EH (cell line): ENCODE measurements around the gene DBNDD1.
"Not testable (repeated sequence)": the region's sequence is repeated elsewhere in the genome, so short reads cannot be mapped to it uniquely, and the experiment has no call there.

Source experiments
- DNase-seq: peaks from one replicate; pipeline ENCODE4 v3.0.0-alpha.2; 2015; ENCODE audit warnings: low read depth

DBNDD1 gene

GRCh38 chr16:90011508-90011819, 7.8 kb downstream of the DBNDD1 start:
- DNase-seq: no peak

GRCh38 chr16:90010676-90011507, 8.4 kb downstream of the DBNDD1 start:
- DNase-seq: no peak

- no peak for DNase-seq
Observed at GRCh38 chr16:90009172-90009899, 9.9 kb downstream of the DBNDD1 start.

GRCh38 chr16:90008708-90009145, 10.5 kb downstream of the DBNDD1 start:
- no peak for DNase-seq

- DNase-seq: not testable (repeated sequence)
Observed at GRCh38 chr16:90007635-90008234, 11.5 kb downstream of the DBNDD1 start.

- DNase-seq: no peak
Observed at GRCh38 chr16:90007015-90007414, 12.2 kb downstream of the DBNDD1 start.

- DNase-seq: no peak
Observed at GRCh38 chr16:90005956-90006663, 13.1 kb downstream of the DBNDD1 start.

GRCh38 chr16:90004577-90004976, 14.7 kb downstream of the DBNDD1 start:
- peak; percentile 44 for DNase-seq

GRCh38 chr16:90002759-90003158, 16.5 kb downstream of the DBNDD1 start:
- DNase-seq: no peak

- DNase-seq: no peak
Observed at GRCh38 chr16:90001761-90002503, 17.3 kb downstream of the DBNDD1 start.

GRCh38 chr16:90000733-90001427, 18.4 kb downstream of the DBNDD1 start:
- DNase-seq: no peak

GRCh38 chr16:89999831-90000574, 19.3 kb downstream of the DBNDD1 start:
- DNase-seq: no peak

- no peak for DNase-seq
Observed at GRCh38 chr16:89996178-89996489, 23.1 kb downstream of the DBNDD1 start.

- DNase-seq: peak; percentile 70
Observed at GRCh38 chr16:89995475-89996177, 23.6 kb downstream of the DBNDD1 start.

- peak; percentile 71 for DNase-seq
Observed at GRCh38 chr16:89994721-89995474, 24.4 kb downstream of the DBNDD1 start.

- DNase-seq: no peak
Observed at GRCh38 chr16:89994389-89994720, 24.9 kb downstream of the DBNDD1 start.

- no peak for DNase-seq
Observed at GRCh38 chr16:89993971-89994370, 25.3 kb downstream of the DBNDD1 start.

- DNase-seq: no peak
Observed at GRCh38 chr16:89993377-89993776, 25.9 kb downstream of the DBNDD1 start.

- no peak for DNase-seq
Observed at GRCh38 chr16:89990799-89991198, 28.5 kb downstream of the DBNDD1 start.
